Measurements from ENCODE around the gene SUN1. TPM values are rescaled to one million over a fixed set of nuclear protein-coding genes. Genes with fewer than 3 reads are reported as not detected.
"Not testable (repeated sequence)": the region's sequence is repeated elsewhere in the genome, so short reads cannot be mapped to it uniquely, and the experiment has no call there.

Gene SUN1
- total and polyA plus RNA-seq, 8 donors: 101 to 182 (median 154) TPM

GRCh38 chr7:800692-801091, 31.6 kb upstream of the SUN1 start:
- no peaks in the 10 kb centered on the region for H3K9me3 ChIP-seq
- ATAC-seq (no peak), DNase-seq (no peak)
- no peak overlapping the region for H3K27ac ChIP-seq
- no peak overlapping the region for H3K4me3 ChIP-seq
- H3K36me3 ChIP-seq: no peaks in the 10 kb centered on the region
- TF ChIP-seq CTCF (IDR thresholded peaks at IDR 0.05): no peak
- intact Hi-C loops (cut with DNase I): no loop called here
- no peaks in the 10 kb centered on the region for H3K27me3 ChIP-seq
- peaks cover 7 to 30% of the 10 kb centered on the region in 2 donors for H3K4me1 ChIP-seq

GRCh38 chr7:801351-801750, 30.9 kb upstream of the SUN1 start:
- H3K36me3 ChIP-seq; ATAC-seq; intact Hi-C loops (cut with DNase I); H3K27me3 ChIP-seq; DNase-seq; H3K9me3 ChIP-seq; H3K4me3 ChIP-seq: not testable (repeated sequence)
- peaks cover 7 to 30% of the 10 kb centered on the region in 2 donors for H3K4me1 ChIP-seq
- peak overlapping the region in 1 of 2 donors; percentile 48 for H3K27ac ChIP-seq

GRCh38 chr7:801940-802381, 30.3 kb upstream of the SUN1 start:
- intact Hi-C loops (cut with DNase I): no loop called here
- Histone ChIP-seq H3K27me3 (no peaks in the 10 kb centered on the region), H3K4me3 (no peak overlapping the region), H3K36me3 (no peaks in the 10 kb centered on the region), H3K9me3 (no peaks in the 10 kb centered on the region), H3K27ac (peak overlapping the region; percentile 33 to 48), H3K4me1 (peaks cover 7 to 30% of the 10 kb centered on the region in 2 donors)
- ATAC-seq (peak; percentile 88), DNase-seq (peak in 2 of 4 donors; percentile 72 to 84)
- TF ChIP-seq CTCF (IDR thresholded peaks at IDR 0.05): no peak

- H3K4me1 ChIP-seq: peaks cover 7 to 30% of the 10 kb centered on the region in 2 donors
- H3K27ac ChIP-seq: peak overlapping the region; percentile 33 to 48
- no peaks in the 10 kb centered on the region for H3K27me3 ChIP-seq
- ATAC-seq (peak; percentile 9), DNase-seq (no peak)
- no peaks in the 10 kb centered on the region for H3K9me3 ChIP-seq
- H3K4me3 ChIP-seq: no peak overlapping the region
- no peak for TF ChIP-seq CTCF (IDR thresholded peaks at IDR 0.05)
- intact Hi-C loops (cut with DNase I): no loop called here
- H3K36me3 ChIP-seq: no peaks in the 10 kb centered on the region
Measured at GRCh38 chr7:802500-803242, 29.6 kb upstream of the SUN1 start.

GRCh38 chr7:803243-803635, 29.0 kb upstream of the SUN1 start:
- Histone ChIP-seq H3K36me3 (no peaks in the 10 kb centered on the region), H3K4me3 (no peak overlapping the region), H3K9me3 (no peaks in the 10 kb centered on the region), H3K4me1 (peaks cover 7 to 30% of the 10 kb centered on the region in 2 donors), H3K27ac (no peak overlapping the region), H3K27me3 (no peaks in the 10 kb centered on the region)
- no peak for ATAC-seq
- intact Hi-C loops (cut with DNase I): no loop called here
- DNase-seq: no peak
- no peak for TF ChIP-seq CTCF (IDR thresholded peaks at IDR 0.05)

- H3K27me3 ChIP-seq; H3K9me3 ChIP-seq; H3K27ac ChIP-seq; DNase-seq; intact Hi-C loops (cut with DNase I); H3K4me3 ChIP-seq; H3K36me3 ChIP-seq; ATAC-seq: not testable (repeated sequence)
- H3K4me1 ChIP-seq: peaks cover 7 to 30% of the 10 kb centered on the region in 2 donors
Measured at GRCh38 chr7:803796-804195, 28.5 kb upstream of the SUN1 start.
